Loucy (cell line): ENCODE data around the gene PTPN2.

Experiments used
- H2AFZ ChIP-seq: fragments of 200-600 bp; sonication (generic); 2 replicates; pipeline ENCODE4 v1.6.0; 2016; ENCODE audit warnings: antibody characterized with exemption, mild to moderate bottlenecking, low read length, moderate library complexity
- H3F3A ChIP-seq: fragments of 200-600 bp; 2 replicates; pipeline ENCODE4 v1.6.0; 2016; ENCODE audit warnings: antibody characterized with exemption, low read depth, mild to moderate bottlenecking
- H3K27me3 ChIP-seq: fragments of 200-600 bp; sonication (generic); 2 replicates; pipeline ENCODE4 v1.6.1; 2014; ENCODE audit warnings: low read length, mild to moderate bottlenecking; ENCODE audit not compliant: insufficient read depth, poor library complexity, severe bottlenecking
- H3K36me3 ChIP-seq: fragments of 200-600 bp; sonication (generic); 2 replicates; pipeline ENCODE4 v1.6.1; 2016; ENCODE audit warnings: low read length; ENCODE audit not compliant: insufficient read depth
- H3K4me1 ChIP-seq: fragments of 200-600 bp; sonication (generic); 2 replicates; pipeline ENCODE4 v1.5.1; 2014; ENCODE audit warnings: low read length, mild to moderate bottlenecking; ENCODE audit not compliant: insufficient read depth, poor library complexity, severe bottlenecking
- H3K4me2 ChIP-seq: fragments of 200-600 bp; sonication (generic); 2 replicates; pipeline ENCODE4 v1.6.0; 2014; ENCODE audit warnings: antibody characterized with exemption, low read length, low read depth, mild to moderate bottlenecking; ENCODE audit not compliant: poor library complexity, severe bottlenecking
- H3K4me3 ChIP-seq: fragments of 200-600 bp; sonication (generic); 2 replicates; pipeline ENCODE4 v1.5.1; 2014; ENCODE audit warnings: low read length, mild to moderate bottlenecking, mixed read lengths; ENCODE audit not compliant: poor library complexity, severe bottlenecking
- H3K79me2 ChIP-seq: fragments of 200-600 bp; sonication (generic); 2 replicates; pipeline ENCODE4 v1.6.1; 2014; ENCODE audit warnings: low read length; ENCODE audit not compliant: insufficient read depth
- H3K9ac ChIP-seq: fragments of 200-600 bp; sonication (generic); 2 replicates; pipeline ENCODE4 v1.6.0; 2014; ENCODE audit warnings: mild to moderate bottlenecking, low read depth, low read length, moderate library complexity; ENCODE audit not compliant: poor library complexity, severe bottlenecking
- H3K9me2 ChIP-seq: fragments of 200-600 bp; sonication (generic); replicated peaks from 2 replicates; pipeline ENCODE4 v1.6.1; 2016; ENCODE audit warnings: low read depth, low read length, mixed read lengths
- H3K9me3 ChIP-seq: fragments of 200-600 bp; sonication (generic); 2 replicates; pipeline ENCODE4 v1.6.1; 2014; ENCODE audit warnings: mild to moderate bottlenecking, antibody characterized with exemption, low read length, low read depth; ENCODE audit not compliant: insufficient read depth
- H4K20me1 ChIP-seq: fragments of 200-600 bp; sonication (generic); 2 replicates; pipeline ENCODE4 v1.6.0; 2014; ENCODE audit warnings: antibody characterized with exemption, low read length, mild to moderate bottlenecking; ENCODE audit not compliant: insufficient read depth, poor library complexity, severe bottlenecking
- CTCF ChIP-seq: fragments of 200-600 bp; sonication (generic); conservative IDR thresholded peaks from 2 replicates; pipeline ENCODE4 v1.5.1; 2014; ENCODE audit warnings: mild to moderate bottlenecking, antibody characterized with exemption, low read length
- EZH2phosphoT487 ChIP-seq: fragments of 200-600 bp; IDR thresholded peaks from 2 replicates; pipeline ENCODE4 v1.6.1; 2018; ENCODE audit warnings: antibody characterized with exemption, mild to moderate bottlenecking, moderate library complexity, borderline replicate concordance

PTPN2 gene

GRCh38 chr18:12930376-12930775 lies 46.3 kb upstream of the PTPN2 start:
- TF ChIP-seq CTCF (no peak), EZH2phosphoT487 (no peak)
- Histone ChIP-seq H3F3A (no peaks in the 10 kb centered on the region), H3K9ac (no peak overlapping the region), H3K36me3 (no peaks in the 10 kb centered on the region), H3K4me3 (no peak overlapping the region), H3K4me1 (peaks cover 3% of the 10 kb centered on the region), H3K79me2 (no peaks in the 10 kb centered on the region), H3K27me3 (no peaks in the 10 kb centered on the region), H3K9me3 (no peaks in the 10 kb centered on the region), H4K20me1 (no peaks in the 10 kb centered on the region), H3K4me2 (no peak overlapping the region), H2AFZ (no peak overlapping the region), H3K9me2 (no peaks in the 10 kb centered on the region)

- H3K4me3 ChIP-seq = no peak overlapping the region
- H3K9me2 ChIP-seq = no peaks in the 10 kb centered on the region
- no peaks in the 10 kb centered on the region for H3K27me3 ChIP-seq
- H3F3A ChIP-seq = no peaks in the 10 kb centered on the region
- no peaks in the 10 kb centered on the region for H4K20me1 ChIP-seq
- H3K9me3 ChIP-seq = no peaks in the 10 kb centered on the region
- no peak overlapping the region for H3K4me2 ChIP-seq
- H3K36me3 ChIP-seq = no peaks in the 10 kb centered on the region
- no peaks in the 10 kb centered on the region for H3K79me2 ChIP-seq
- H2AFZ ChIP-seq = no peak overlapping the region
- no peak overlapping the region for H3K9ac ChIP-seq
- peaks cover under 1% of the 10 kb centered on the region for H3K4me1 ChIP-seq
- TF ChIP-seq CTCF (no peak), EZH2phosphoT487 (no peak)
Measured at GRCh38 chr18:12929477-12930083, 45.5 kb upstream of the PTPN2 start.

GRCh38 chr18:12928641-12929040 lies 44.6 kb upstream of the PTPN2 start:
- H3K9ac ChIP-seq = no peak overlapping the region
- H3K9me2 ChIP-seq = no peaks in the 10 kb centered on the region
- H2AFZ ChIP-seq = no peak overlapping the region
- no peaks in the 10 kb centered on the region for H3K27me3 ChIP-seq
- no peak overlapping the region for H3K4me2 ChIP-seq
- H4K20me1 ChIP-seq = no peaks in the 10 kb centered on the region
- H3K36me3 ChIP-seq = no peaks in the 10 kb centered on the region
- no peaks in the 10 kb centered on the region for H3F3A ChIP-seq
- no peaks in the 10 kb centered on the region for H3K79me2 ChIP-seq
- no peaks in the 10 kb centered on the region for H3K4me1 ChIP-seq
- no peaks in the 10 kb centered on the region for H3K9me3 ChIP-seq
- no peak for TF ChIP-seq CTCF
- no peak for TF ChIP-seq EZH2phosphoT487
- no peak overlapping the region for H3K4me3 ChIP-seq
